Mesothelial cell of epicardium (in vitro differentiated cells): ENCODE data around the gene PSMG3. TPM values are rescaled to one million over a fixed set of nuclear protein-coding genes. Genes with fewer than 3 reads are reported as not detected.

ENCODE experiments used
- DNase-seq, 2 experiments: peaks; one replicate each; pipeline ENCODE4 v3.0.0; 2021; ENCODE audit warnings: low spot score in 2 of 2; ENCODE audit not compliant: unreplicated experiment in 2 of 2
- H3K27ac Mint-ChIP-seq: 2 replicates; pipeline ENCODE4 v1.8.0; 2021; ENCODE audit warnings: mixed read lengths
- H3K27me3 Mint-ChIP-seq: 2 replicates; pipeline ENCODE4 v1.8.0; 2021; ENCODE audit warnings: low read depth, mixed read lengths
- H3K36me3 Mint-ChIP-seq: 2 replicates; pipeline ENCODE4 v1.8.0; 2021; ENCODE audit warnings: mixed read lengths
- H3K4me1 Mint-ChIP-seq: 2 replicates; pipeline ENCODE4 v1.8.0; 2021; ENCODE audit warnings: mixed read lengths
- H3K4me3 Mint-ChIP-seq: 2 replicates; pipeline ENCODE4 v1.8.0; 2021; ENCODE audit warnings: mild to moderate bottlenecking, moderate library complexity, mixed read lengths
- H3K9me3 Mint-ChIP-seq: 2 replicates; pipeline ENCODE4 v1.8.0; 2021; ENCODE audit warnings: mixed read lengths
- total RNA-seq: library from RNA; stranded (reverse); gene quantifications from 3 replicates; pipeline ENCODE4 v1.2.1, GENCODE V29; 2021
- TF ChIP-seq, protein P1 (sequence below): fragments of 200-600 bp; sonication (generic); IDR thresholded peaks from one replicate; pipeline ENCODE4 v1.5.0; 2021; ENCODE audit warnings: antibody characterized with exemption; ENCODE audit not compliant: unreplicated experiment

Gene PSMG3
- total RNA-seq, 1 donor from 2014 or later, result 31.0 TPM

DNA sequence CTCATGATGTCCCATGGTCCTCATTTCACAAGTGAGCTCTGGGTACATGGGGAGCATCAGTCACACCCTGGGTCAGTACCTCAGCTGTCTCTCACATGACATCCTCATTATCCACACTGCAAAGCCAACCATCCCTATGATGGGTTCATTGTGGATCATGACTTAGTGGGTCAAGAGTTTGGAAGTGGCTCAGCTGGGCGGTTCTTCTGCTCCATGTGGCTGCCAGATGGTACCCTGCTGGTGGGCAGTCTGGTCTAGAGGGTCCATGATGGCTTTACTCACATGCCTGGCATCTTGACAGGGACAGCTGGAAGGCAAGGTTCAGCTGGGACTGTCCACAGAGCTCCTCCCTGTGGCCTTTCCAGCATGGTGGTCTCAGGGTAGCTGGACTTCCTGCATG lies 19.1 kb upstream of the PSMG3 start:
- peaks cover 7% of the 10 kb centered on the region for H3K9me3 Mint-ChIP-seq
- no peak overlapping the region for H3K4me3 Mint-ChIP-seq
- H3K27ac Mint-ChIP-seq, result no peak overlapping the region
- peaks cover 28% of the 10 kb centered on the region for H3K27me3 Mint-ChIP-seq
- no peak for DNase-seq
- H3K36me3 Mint-ChIP-seq, result no peaks in the 10 kb centered on the region
- H3K4me1 Mint-ChIP-seq, result peaks cover 6% of the 10 kb centered on the region
- TF ChIP-seq, protein P1, sequence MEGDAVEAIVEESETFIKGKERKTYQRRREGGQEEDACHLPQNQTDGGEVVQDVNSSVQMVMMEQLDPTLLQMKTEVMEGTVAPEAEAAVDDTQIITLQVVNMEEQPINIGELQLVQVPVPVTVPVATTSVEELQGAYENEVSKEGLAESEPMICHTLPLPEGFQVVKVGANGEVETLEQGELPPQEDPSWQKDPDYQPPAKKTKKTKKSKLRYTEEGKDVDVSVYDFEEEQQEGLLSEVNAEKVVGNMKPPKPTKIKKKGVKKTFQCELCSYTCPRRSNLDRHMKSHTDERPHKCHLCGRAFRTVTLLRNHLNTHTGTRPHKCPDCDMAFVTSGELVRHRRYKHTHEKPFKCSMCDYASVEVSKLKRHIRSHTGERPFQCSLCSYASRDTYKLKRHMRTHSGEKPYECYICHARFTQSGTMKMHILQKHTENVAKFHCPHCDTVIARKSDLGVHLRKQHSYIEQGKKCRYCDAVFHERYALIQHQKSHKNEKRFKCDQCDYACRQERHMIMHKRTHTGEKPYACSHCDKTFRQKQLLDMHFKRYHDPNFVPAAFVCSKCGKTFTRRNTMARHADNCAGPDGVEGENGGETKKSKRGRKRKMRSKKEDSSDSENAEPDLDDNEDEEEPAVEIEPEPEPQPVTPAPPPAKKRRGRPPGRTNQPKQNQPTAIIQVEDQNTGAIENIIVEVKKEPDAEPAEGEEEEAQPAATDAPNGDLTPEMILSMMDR, result no peak

DNA sequence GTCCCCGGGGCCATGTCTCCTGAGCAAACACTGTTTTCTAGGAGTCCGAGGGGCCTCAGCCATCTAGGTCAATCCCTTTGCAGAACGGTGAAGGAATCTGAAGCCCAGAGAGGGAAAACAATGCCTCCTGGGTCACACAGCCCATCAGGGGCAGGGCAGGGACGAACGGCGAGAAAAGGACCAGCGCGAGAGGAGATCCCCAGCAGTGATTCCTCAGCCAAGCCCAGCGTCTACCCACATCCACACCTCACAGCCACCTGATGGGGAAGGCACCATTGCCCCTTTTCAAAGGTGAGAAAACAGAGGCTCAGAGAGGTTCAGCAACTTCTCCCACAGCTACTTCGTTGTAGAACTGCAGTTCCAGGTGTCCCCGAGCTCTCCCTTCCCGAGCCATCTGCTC lies 17.9 kb upstream of the PSMG3 start:
- H3K9me3 Mint-ChIP-seq, result peaks cover 7% of the 10 kb centered on the region
- DNase-seq, result no peak
- peaks cover 6% of the 10 kb centered on the region for H3K4me1 Mint-ChIP-seq
- no peak overlapping the region for H3K27ac Mint-ChIP-seq
- TF ChIP-seq, protein P1, result no peak
- no peaks in the 10 kb centered on the region for H3K36me3 Mint-ChIP-seq
- H3K4me3 Mint-ChIP-seq, result no peak overlapping the region
- peaks cover 25% of the 10 kb centered on the region for H3K27me3 Mint-ChIP-seq

DNA sequence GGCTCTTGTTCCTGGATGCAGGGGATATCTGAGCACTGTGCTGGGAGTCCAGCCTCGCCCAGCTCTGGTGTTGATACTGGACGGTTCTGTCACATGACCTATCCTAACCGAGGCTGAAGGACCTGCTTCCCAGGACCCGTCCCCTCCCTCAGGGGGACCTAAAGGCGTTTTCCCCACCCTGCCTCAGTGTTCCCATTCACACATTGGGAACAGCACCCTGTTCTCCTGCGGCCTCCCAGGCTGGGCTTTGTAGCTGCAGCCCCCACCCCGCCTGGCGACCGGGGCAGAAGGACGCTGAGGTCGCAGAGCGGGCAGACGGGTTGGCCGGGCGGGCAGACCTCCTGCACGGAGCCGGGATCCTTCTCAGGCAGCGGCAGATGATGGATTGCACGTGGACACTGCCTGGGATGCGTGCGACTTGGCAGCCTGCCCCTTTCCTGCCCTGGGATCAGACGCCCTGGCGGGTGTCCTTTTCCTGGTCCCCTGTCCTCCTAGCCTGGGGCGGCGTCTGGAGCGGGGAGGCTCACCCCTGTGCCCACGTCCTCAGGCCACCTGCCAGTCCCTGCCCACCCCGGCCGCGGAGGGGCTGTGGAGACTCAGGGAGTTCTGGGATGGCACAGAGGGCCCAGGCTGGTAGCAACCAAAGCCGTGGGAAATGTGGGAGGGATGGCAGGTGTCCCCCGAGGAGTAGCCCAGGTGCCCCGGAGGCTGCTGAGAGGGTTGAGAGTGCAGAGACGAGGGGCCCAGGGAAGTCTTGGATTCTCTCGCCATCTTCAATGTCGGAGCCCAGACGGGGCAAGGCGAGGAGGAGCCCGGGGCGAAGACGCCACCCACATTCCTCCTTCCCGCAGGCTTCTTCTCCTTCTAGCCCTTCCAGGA lies 17.2 kb upstream of the PSMG3 start:
- TF ChIP-seq, protein P1, result no peak
- Mint-ChIP-seq H3K36me3 (no peaks in the 10 kb centered on the region), H3K9me3 (peaks cover 7% of the 10 kb centered on the region), H3K27me3 (peaks cover 19% of the 10 kb centered on the region), H3K4me1 (peaks cover 4% of the 10 kb centered on the region), H3K27ac (no peak overlapping the region), H3K4me3 (no peak overlapping the region)
- no peak for DNase-seq

DNA sequence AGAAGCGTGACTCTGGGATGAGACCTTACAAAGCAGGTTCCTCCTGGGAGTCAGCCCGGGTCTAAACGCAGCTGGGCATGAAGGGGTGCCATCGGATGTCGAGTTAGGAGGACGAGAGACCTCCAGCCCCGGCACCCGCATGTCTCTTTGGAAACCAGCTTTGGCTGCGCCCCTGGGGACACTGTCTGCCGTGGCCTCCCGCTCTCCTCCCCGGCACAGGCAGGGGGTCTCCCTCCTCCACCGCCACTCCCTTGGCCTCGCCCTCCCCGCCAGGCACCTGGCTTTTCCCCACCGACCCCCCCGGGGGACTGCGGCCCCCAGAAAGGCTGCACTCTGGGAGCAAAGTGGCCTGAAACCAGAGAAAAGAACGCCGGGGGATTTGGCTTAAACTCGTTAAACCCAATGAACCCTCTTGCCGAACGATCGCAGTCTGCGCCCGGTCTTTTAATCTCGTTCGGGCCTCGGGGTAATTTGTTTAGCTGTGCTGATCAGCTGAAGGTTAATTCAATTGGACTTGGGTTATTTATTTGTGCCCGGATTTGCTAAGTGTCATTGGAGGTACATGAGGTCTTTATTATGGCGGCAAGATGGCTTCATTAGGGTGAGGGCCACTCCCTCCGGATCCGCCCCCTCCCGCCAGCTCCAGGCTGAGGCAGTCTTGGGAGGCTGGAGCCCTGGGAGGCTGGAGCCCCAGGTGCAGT lies 16.4 kb upstream of the PSMG3 start:
- peaks cover 7% of the 10 kb centered on the region for H3K9me3 Mint-ChIP-seq
- no peaks in the 10 kb centered on the region for H3K36me3 Mint-ChIP-seq
- no peak overlapping the region for H3K27ac Mint-ChIP-seq
- DNase-seq, result no peak
- TF ChIP-seq, protein P1, result no peak
- H3K4me1 Mint-ChIP-seq, result peaks cover 4% of the 10 kb centered on the region
- H3K27me3 Mint-ChIP-seq, result peaks cover 14% of the 10 kb centered on the region
- H3K4me3 Mint-ChIP-seq, result no peak overlapping the region

DNA sequence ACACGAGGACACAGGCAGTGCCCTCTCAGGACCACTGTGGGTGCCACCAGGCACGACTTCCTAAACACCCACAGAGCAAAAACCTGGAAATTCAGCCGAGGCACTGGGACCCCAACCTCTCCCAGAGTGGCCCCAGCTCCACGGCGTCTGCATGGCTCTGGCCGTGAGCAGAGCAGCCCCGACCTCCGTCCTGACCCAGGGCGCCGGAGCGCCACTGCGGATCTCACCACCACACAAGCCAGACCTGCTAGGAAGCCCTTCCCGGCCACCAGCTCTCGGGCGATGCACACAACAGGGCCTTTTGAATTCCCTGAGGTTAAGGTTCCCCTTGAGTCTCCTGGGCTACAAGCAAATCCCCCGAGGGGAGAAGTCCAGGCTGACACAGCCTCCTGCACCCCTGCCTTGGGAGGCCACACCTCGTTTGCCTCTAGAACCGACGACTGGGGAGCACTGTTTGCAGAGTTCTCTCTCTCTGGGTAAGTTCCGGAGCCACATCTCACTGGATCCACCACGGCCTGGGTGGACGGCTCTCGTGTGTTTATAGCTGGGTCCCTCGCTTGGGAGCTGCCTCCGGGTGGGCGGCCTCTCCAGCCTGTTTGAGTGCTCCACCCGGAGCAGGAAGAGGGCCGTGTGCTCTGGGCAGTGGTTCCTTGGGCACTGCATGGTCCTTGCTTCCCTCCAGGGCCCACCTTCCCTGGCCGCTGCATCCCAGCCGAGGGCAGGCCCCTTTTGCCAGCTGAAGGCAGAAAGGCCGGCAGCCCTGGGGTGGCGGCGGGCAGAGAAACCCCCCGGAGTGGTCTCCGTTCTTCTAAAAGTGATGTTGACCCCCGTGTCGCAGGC lies 15.5 kb upstream of the PSMG3 start:
- peaks cover 4% of the 10 kb centered on the region for H3K4me1 Mint-ChIP-seq
- DNase-seq, result no peak

More for the DNA sequence above, 15.5 kb upstream of the PSMG3 start:
- H3K27me3 Mint-ChIP-seq, result peaks cover 5% of the 10 kb centered on the region
- no peaks in the 10 kb centered on the region for H3K36me3 Mint-ChIP-seq
- H3K4me3 Mint-ChIP-seq, result no peak overlapping the region
- no peak overlapping the region for H3K27ac Mint-ChIP-seq
- TF ChIP-seq, protein P1, result no peak
- H3K9me3 Mint-ChIP-seq, result peaks cover 7% of the 10 kb centered on the region
